HCT116 (cell line): Measurements from ENCODE around the gene LRRC4B. TPM values are rescaled to one million over a fixed set of nuclear protein-coding genes. Genes with fewer than 3 reads are reported as not detected.

Experiments used
- ATAC-seq: fragments of 200-7000 bp; cut with Tn5 transposase; 2 replicates; pipeline ENCODE4 v1.9.1; 2020; ENCODE audit warnings: mild to moderate bottlenecking, moderate library complexity
- BruUV-seq: library from RNA; stranded (reverse); fragments of 400-500 nt; replicated peaks from 2 replicates; lab custom pipeline; 2021; lab: Mats Ljungman, UMichigan
- CTCF ChIA-PET: fragments of 300-600 bp; sonication (Branson Sonifier 250); formaldehyde crosslinking; loops from one replicate; lab custom pipeline; 2021; ENCODE audit warnings: antibody characterized with exemption; lab: Charles Lee
- POLR2A ChIA-PET: fragments of 300-600, 350-600 bp; sonication (Branson Sonifier 250); formaldehyde crosslinking; loops from one replicate; lab custom pipeline; 2021; ENCODE audit warnings: antibody characterized with exemption; lab: Charles Lee
- RAD21 ChIA-PET, 2 experiments: fragments of 300-600 bp; sonication (Branson Sonifier 250); formaldehyde crosslinking; loops; one replicate each; lab custom pipeline; 2023; ENCODE audit warnings: low total read pairs in 2 of 2; ENCODE audit not compliant: uncharacterized antibody in 2 of 2, unreplicated experiment in 2 of 2, low non-redundant PET in 1 of 2; lab: Charles Lee
- DNase-seq: peaks from one replicate; pipeline ENCODE4 v3.0.0-alpha.2; 2010; ENCODE audit warnings: low read depth, low spot score
- H2AFZ ChIP-seq: fragments of 200-600 bp; shearing (Covaris generic), sonication (generic); 2 replicates; pipeline ENCODE4 v1.6.1; 2017; ENCODE audit warnings: low read depth, mixed run types, mixed read lengths, antibody characterized with exemption, low read length; ENCODE audit not compliant: poor library complexity, severe bottlenecking
- H3K27ac ChIP-seq: 2 replicates; pipeline ENCODE4 v1.5.1; 2012; ENCODE audit warnings: low read depth, low read length
- H3K27me3 ChIP-seq: fragments of 200-600 bp; sonication (generic); 2 replicates; pipeline ENCODE4 v1.6.1; 2016; ENCODE audit warnings: mixed run types, low read length, mixed read lengths; ENCODE audit not compliant: insufficient read depth
- H3K36me3 ChIP-seq, 2 experiments: fragments of 200-500 bp in 1 of 2; fragments of 200-600 bp in 1 of 2; sonication (Bioruptor generic) in 1 of 2; sonication (generic) in 1 of 2; 2 replicates each; pipeline versions ENCODE4 v1.5.1 to v1.6.1; 2014 to 2016; ENCODE audit warnings: low read length in 2 of 2, inconsistent platforms in 1 of 2, mixed read lengths in 1 of 2, mixed run types in 1 of 2; ENCODE audit not compliant: insufficient read depth in 2 of 2, control insufficient read depth in 1 of 2
- H3K4me1 ChIP-seq, 2 experiments: fragments of 200-600 bp in 1 of 2; sonication (generic) in 1 of 2; 2 replicates each; pipeline versions ENCODE4 v1.5.1 to v1.6.1; 2012 to 2017; ENCODE audit warnings: low read length in 2 of 2, inconsistent platforms in 1 of 2, mild to moderate bottlenecking in 1 of 2, mixed read lengths in 1 of 2, mixed run types in 1 of 2, moderate library complexity in 1 of 2; ENCODE audit not compliant: insufficient read depth in 2 of 2, control insufficient read depth in 1 of 2
- H3K4me2 ChIP-seq: fragments of 200-600 bp; sonication (generic); 2 replicates; pipeline ENCODE4 v1.6.1; 2017; ENCODE audit warnings: mixed run types, low read length, mixed read lengths
- H3K4me3 ChIP-seq, 2 experiments: fragments of 200-600 bp in 1 of 2; sonication (generic) in 1 of 2; replicated peaks in 1 of 2; 2 replicates each; pipeline ENCODE4 v1.5.1; 2011 to 2016; ENCODE audit warnings: low read length in 2 of 2, control low read depth in 1 of 2, low read depth in 1 of 2, mild to moderate bottlenecking in 1 of 2, mixed read lengths in 1 of 2, mixed run types in 1 of 2
- H3K79me2 ChIP-seq: fragments of 200-600 bp; sonication (generic); 2 replicates; pipeline ENCODE4 v1.6.1; 2017; ENCODE audit warnings: mild to moderate bottlenecking, mixed run types, low read length, moderate library complexity, mixed read lengths; ENCODE audit not compliant: insufficient read depth
- H3K9ac ChIP-seq: fragments of 200-600 bp; sonication (generic); 2 replicates; pipeline ENCODE4 v1.6.1; 2016; ENCODE audit warnings: low read length, mixed read lengths
- H3K9me2 ChIP-seq: fragments of 200-600 bp; sonication (generic), shearing (Covaris generic); 2 replicates; pipeline ENCODE4 v1.6.1; 2017; ENCODE audit warnings: mixed run types, mild to moderate bottlenecking, moderate library complexity; ENCODE audit not compliant: insufficient read depth
- H3K9me3 ChIP-seq, 2 experiments: fragments of 200-500 bp in 1 of 2; fragments of 200-600 bp in 1 of 2; sonication (Bioruptor generic) in 1 of 2; sonication (generic) in 1 of 2; 2 replicates each; pipeline ENCODE4 v1.6.1; 2014 to 2017; ENCODE audit warnings: low read length in 2 of 2, mixed read lengths in 2 of 2, inconsistent platforms in 1 of 2, low read depth in 1 of 2, mild to moderate bottlenecking in 1 of 2, mixed run types in 1 of 2, moderate library complexity in 1 of 2; ENCODE audit not compliant: control insufficient read depth in 1 of 2, insufficient read depth in 1 of 2
- H4K20me1 ChIP-seq: fragments of 200-600 bp; sonication (generic), shearing (Covaris generic); 2 replicates; pipeline ENCODE4 v1.6.1; 2017; ENCODE audit warnings: mixed run types, mild to moderate bottlenecking, moderate library complexity; ENCODE audit not compliant: insufficient read depth
- CBX3 ChIP-seq: IDR thresholded peaks from 2 replicates; pipeline ENCODE4 v1.6.1; 2012; ENCODE audit warnings: low read depth
- EGR1 ChIP-seq: IDR thresholded peaks from 2 replicates; pipeline ENCODE4 v1.6.1; 2012; ENCODE audit warnings: low read depth
- EZH2phosphoT487 ChIP-seq: fragments of 200-600 bp; IDR thresholded peaks from 2 replicates; pipeline ENCODE4 v1.6.1; 2018; ENCODE audit warnings: antibody characterized with exemption, borderline replicate concordance
- FOSL1 ChIP-seq: IDR thresholded peaks from 2 replicates; pipeline ENCODE4 v1.6.1; 2012; ENCODE audit warnings: low read depth
- POLR2A ChIP-seq: IDR thresholded peaks from 2 replicates; pipeline ENCODE4 v1.7.0; 2011; ENCODE audit warnings: borderline replicate concordance; ENCODE audit not compliant: insufficient read depth, insufficient read length; ENCODE audit errors: extremely low read depth
- RAD21 ChIP-seq: IDR thresholded peaks from 2 replicates; pipeline ENCODE4 v1.6.1; 2012; ENCODE audit warnings: low read depth, mild to moderate bottlenecking
- SIN3A ChIP-seq: IDR thresholded peaks from 2 replicates; pipeline ENCODE4 v1.6.1; 2012; ENCODE audit warnings: low read depth
- SRF ChIP-seq: IDR thresholded peaks from 2 replicates; pipeline ENCODE4 v1.6.1; 2012; ENCODE audit warnings: low read depth
- TCF7L2 ChIP-seq: IDR thresholded peaks from 2 replicates; pipeline ENCODE4 v1.7.0; 2011; ENCODE audit warnings: borderline replicate concordance, inconsistent platforms; ENCODE audit not compliant: insufficient read depth, insufficient read length; ENCODE audit errors: extremely low read depth
- intact Hi-C: fragments of 100-400 bp; cut with micrococcal nuclease; formaldehyde crosslinking; loops from 2 replicates; pipeline ENCODE4 v1.10.0; 2022
- total RNA-seq: library from RNA; stranded (reverse); gene quantifications from one replicate; pipeline ENCODE4 v1.2.1, GENCODE V29; 2021; ENCODE audit not compliant: unreplicated experiment
- TF ChIP-seq, protein P1 (sequence below): IDR thresholded peaks from 2 replicates; pipeline ENCODE4 v1.6.1; 2012
- TF ChIP-seq, protein P2 (sequence below): IDR thresholded peaks from 2 replicates; pipeline ENCODE4 v1.6.1; 2012
- TF ChIP-seq, protein P3 (sequence below), 3 experiments: fragments of 200-600 bp in 1 of 3; sonication (generic) in 1 of 3; IDR thresholded peaks in 2 of 3; conservative IDR thresholded peaks in 1 of 3; 2 replicates each; pipeline ENCODE4 v1.5.1; 2012 to 2017; ENCODE audit warnings: low read depth in 2 of 3, low read length in 2 of 3, antibody characterized with exemption in 1 of 3, borderline replicate concordance in 1 of 3, control low read depth in 1 of 3, mild to moderate bottlenecking in 1 of 3, mixed read lengths in 1 of 3, mixed run types in 1 of 3, moderate library complexity in 1 of 3; ENCODE audit not compliant: insufficient read depth in 1 of 3
- TF ChIP-seq, protein P4 (sequence below): IDR thresholded peaks from 2 replicates; pipeline ENCODE4 v1.6.1; 2011; ENCODE audit warnings: mild to moderate bottlenecking, low read length, moderate library complexity; ENCODE audit not compliant: insufficient replicate concordance; ENCODE audit errors: extremely low read depth

LRRC4B gene
- total RNA-seq, 1 experiment from 2014 or later, result 0.89 TPM

DNA sequence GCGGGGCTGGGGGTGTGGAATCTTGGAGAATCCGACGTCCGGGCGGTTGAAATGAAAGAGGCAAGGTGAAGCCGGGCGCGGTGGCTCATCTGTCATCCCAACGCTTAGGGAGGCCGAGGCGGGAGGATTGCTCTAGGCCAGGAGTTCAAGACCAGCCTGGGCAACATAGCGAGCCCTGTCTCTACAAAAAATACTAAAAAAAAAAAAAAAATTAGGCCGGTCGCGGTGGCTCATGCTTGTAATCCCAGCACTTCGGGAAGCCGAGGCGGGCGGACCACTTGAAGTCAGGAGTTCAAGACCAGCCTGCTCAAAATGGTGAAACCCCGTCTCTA lies 91.4 kb downstream of the LRRC4B start:
- Histone ChIP-seq H3K4me2 (peak overlapping the region; percentile 97), H3K27me3 (no peaks in the 10 kb centered on the region), H3K79me2 (peaks cover 38% of the 10 kb centered on the region), H3K27ac (peak overlapping the region; percentile 93), H3K9ac (peak overlapping the region; percentile 92), H3K36me3 (peaks cover 12 to 21% of the 10 kb centered on the region in 2 experiments; a peak in 3 of 4 replicates)
- ChIA-PET CTCF (no interaction called here), RAD21 (no interaction called here)
- TF ChIP-seq EGR1 (peak; percentile 69; the same call in 1 of the 2 replicates), SIN3A (peak; percentile 82)
- TF ChIP-seq, protein P1, sequence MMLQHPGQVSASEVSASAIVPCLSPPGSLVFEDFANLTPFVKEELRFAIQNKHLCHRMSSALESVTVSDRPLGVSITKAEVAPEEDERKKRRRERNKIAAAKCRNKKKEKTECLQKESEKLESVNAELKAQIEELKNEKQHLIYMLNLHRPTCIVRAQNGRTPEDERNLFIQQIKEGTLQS, result no peak
- TF ChIP-seq, protein P2, sequence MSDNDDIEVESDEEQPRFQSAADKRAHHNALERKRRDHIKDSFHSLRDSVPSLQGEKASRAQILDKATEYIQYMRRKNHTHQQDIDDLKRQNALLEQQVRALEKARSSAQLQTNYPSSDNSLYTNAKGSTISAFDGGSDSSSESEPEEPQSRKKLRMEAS, result peak; percentile 8; the same call in 1 of the 2 replicates
- TF ChIP-seq, all 23 proteins: peak for 3
- POLR2A ChIA-PET, result no interaction called here
- ATAC-seq, result no peak
- BruUV-seq, result TSS peak; percentile 81
- H3K9me2 ChIP-seq, result no peaks in the 10 kb centered on the region
- no peaks in the 10 kb centered on the region for H3K9me3 ChIP-seq
- H3K4me3 ChIP-seq, result peak overlapping the region; percentile 92 to 100
- H4K20me1 ChIP-seq, result no peaks in the 10 kb centered on the region
- peaks cover 9 to 21% of the 10 kb centered on the region in 2 experiments; a peak in 3 of 4 replicates for H3K4me1 ChIP-seq
- no peak for DNase-seq
- H2AFZ ChIP-seq, result no peak overlapping the region
- intact Hi-C loops, result loop anchor here (1.0 kb wide), 2 partner anchors 34 to 101 kb away; partner anchors contain the start of genes JOSD2 and NR1H2

DNA sequence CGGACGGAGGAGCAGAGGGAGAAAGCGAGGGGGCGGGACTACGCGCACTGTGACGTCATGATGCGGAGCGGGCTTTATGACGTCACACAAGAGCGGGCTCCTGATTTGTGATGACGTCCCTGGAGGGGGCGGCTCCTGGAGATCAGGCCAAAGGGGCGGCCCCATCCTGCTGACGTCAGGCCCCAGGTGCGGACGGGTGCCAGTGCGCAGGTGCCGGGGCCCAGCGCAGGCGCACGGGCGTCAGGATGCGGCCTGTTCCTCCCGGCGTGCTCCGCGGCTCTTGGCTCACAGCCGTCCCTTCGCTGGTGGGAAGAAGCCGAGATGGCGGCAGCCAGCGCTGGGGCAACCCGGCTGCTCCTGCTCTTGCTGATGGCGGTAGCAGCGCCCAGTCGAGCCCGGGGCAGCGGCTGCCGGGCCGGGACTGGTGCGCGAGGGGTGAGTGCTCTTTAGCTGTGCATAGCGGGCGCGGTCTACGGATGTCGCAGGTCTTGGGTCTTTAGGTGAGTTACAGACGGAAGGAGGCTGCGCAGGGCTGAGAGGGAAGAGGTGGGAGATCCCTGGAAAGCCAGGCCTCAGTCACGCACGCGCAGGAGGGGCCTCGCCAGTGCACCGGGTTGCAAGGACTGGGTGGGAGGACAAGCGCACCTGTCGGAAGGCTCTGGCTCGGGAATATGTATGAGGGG lies 91.9 kb downstream of the LRRC4B start, which contains the start of the genes EMC10 and GARIN5A:
Gene EMC10, plus strand, starts transcription at position 284 of the 683 bp plus-strand sequence. Its CDS starts 38 bp downstream, at position 322.
Gene GARIN5A, minus strand, starts transcription at position 625 of the 683 bp plus-strand sequence. Its CDS starts 460 bp downstream, at position 165.
- ChIA-PET CTCF (no interaction called here), POLR2A (no interaction called here), RAD21 (no interaction called here)
- H3K36me3 ChIP-seq, result peaks cover 12 to 21% of the 10 kb centered on the region in 2 experiments; a peak in 3 of 4 replicates
- H4K20me1 ChIP-seq, result no peaks in the 10 kb centered on the region
- DNase-seq (peak; percentile 96), ATAC-seq (peak; percentile 90)
- intact Hi-C loops, result loop anchor here (1.0 kb wide), 2 partner anchors 35 to 100 kb away; partner anchors contain the start of genes JOSD2 and NR1H2
- H3K79me2 ChIP-seq, result peaks cover 38% of the 10 kb centered on the region
- H3K4me1 ChIP-seq, result peaks cover 9 to 21% of the 10 kb centered on the region in 2 experiments; a peak in 3 of 4 replicates
- H3K9me3 ChIP-seq, result no peaks in the 10 kb centered on the region
- peak within 1 kb of the TSS; percentile 68 for H2AFZ ChIP-seq
- H3K4me2 ChIP-seq, result peak within 1 kb of the TSS; percentile 97
- no TSS peak for BruUV-seq
- peak within 1 kb of the TSS; percentile 93 for H3K27ac ChIP-seq
- peak within 1 kb of the TSS; percentile 92 for H3K9ac ChIP-seq
- peak within 1 kb of the TSS; percentile 92 to 100 for H3K4me3 ChIP-seq
- no peaks in the 10 kb centered on the region for H3K9me2 ChIP-seq
- H3K27me3 ChIP-seq, result no peaks in the 10 kb centered on the region
- TF ChIP-seq, protein P3, sequence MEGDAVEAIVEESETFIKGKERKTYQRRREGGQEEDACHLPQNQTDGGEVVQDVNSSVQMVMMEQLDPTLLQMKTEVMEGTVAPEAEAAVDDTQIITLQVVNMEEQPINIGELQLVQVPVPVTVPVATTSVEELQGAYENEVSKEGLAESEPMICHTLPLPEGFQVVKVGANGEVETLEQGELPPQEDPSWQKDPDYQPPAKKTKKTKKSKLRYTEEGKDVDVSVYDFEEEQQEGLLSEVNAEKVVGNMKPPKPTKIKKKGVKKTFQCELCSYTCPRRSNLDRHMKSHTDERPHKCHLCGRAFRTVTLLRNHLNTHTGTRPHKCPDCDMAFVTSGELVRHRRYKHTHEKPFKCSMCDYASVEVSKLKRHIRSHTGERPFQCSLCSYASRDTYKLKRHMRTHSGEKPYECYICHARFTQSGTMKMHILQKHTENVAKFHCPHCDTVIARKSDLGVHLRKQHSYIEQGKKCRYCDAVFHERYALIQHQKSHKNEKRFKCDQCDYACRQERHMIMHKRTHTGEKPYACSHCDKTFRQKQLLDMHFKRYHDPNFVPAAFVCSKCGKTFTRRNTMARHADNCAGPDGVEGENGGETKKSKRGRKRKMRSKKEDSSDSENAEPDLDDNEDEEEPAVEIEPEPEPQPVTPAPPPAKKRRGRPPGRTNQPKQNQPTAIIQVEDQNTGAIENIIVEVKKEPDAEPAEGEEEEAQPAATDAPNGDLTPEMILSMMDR (IDR thresholded peaks at IDR 0.05 in 2 of 3, conservative IDR thresholded peaks at IDR 0.05 in 1 of 3; ENCODE audit: borderline replicate concordance in 1 of 3, insufficient read depth in 1 of 3, low read depth in 2 of 3, low read length in 2 of 3), result no peak
- TF ChIP-seq RAD21, result no peak
- TF ChIP-seq FOSL1, result no peak
- TF ChIP-seq EZH2phosphoT487, result no peak
- TF ChIP-seq TCF7L2, result no peak
- no peak for TF ChIP-seq CBX3
- TF ChIP-seq, protein P1, result no peak
- peak; percentile 92 for TF ChIP-seq POLR2A
- TF ChIP-seq, protein P4, sequence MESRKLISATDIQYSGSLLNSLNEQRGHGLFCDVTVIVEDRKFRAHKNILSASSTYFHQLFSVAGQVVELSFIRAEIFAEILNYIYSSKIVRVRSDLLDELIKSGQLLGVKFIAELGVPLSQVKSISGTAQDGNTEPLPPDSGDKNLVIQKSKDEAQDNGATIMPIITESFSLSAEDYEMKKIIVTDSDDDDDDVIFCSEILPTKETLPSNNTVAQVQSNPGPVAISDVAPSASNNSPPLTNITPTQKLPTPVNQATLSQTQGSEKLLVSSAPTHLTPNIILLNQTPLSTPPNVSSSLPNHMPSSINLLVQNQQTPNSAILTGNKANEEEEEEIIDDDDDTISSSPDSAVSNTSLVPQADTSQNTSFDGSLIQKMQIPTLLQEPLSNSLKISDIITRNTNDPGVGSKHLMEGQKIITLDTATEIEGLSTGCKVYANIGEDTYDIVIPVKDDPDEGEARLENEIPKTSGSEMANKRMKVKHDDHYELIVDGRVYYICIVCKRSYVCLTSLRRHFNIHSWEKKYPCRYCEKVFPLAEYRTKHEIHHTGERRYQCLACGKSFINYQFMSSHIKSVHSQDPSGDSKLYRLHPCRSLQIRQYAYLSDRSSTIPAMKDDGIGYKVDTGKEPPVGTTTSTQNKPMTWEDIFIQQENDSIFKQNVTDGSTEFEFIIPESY, result no peak
- TF ChIP-seq, protein P2, result peak; percentile 60
- no peak for TF ChIP-seq SIN3A
- no peak for TF ChIP-seq SRF
